GM18511 (cell line): ENCODE measurements around the gene KRT12.

Experiments
- ATAC-seq: cut with Tn5 transposase; IDR thresholded peaks from one replicate; pipeline ENCODE4 v1.9.1; 2021; ENCODE audit warnings: mild to moderate bottlenecking, moderate library complexity; ENCODE audit not compliant: unreplicated experiment

The KRT12 gene

DNA sequence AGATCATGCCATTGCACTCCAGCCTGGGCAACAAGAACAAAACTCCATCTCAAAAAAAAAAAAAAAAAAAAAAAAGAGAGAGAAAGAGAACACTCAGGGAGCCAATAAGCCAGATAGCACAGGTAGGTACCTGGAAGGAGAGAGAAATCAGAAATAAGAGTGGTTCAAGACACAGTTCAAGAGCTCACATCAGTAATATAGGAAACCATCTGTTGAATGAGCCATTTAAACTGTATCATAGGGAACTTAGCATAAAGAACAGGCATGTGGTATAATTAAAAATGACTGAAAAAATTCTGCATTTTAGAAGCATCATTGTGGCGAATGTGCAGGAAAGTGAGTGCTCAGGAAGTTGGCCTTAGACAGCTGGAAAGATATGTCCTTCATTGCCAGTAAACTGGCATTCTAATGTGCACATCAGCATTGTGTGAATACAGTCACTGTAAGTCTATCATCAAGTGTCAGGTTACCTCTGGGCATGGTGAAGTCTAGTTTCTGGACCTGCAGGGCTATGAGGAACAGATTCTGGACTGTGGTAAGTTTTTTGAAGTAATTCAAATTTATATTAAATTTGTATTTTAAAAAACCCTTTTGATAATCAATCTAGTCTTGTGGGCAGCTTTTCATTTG lies 20.4 kb downstream of the KRT12 start:
- no peak for ATAC-seq

- no peak for ATAC-seq
Measured at GRCh38 chr17:40844671-40845107, 22.3 kb downstream of the KRT12 start.

GRCh38 chr17:40843242-40843641 lies 23.8 kb downstream of the KRT12 start:
- ATAC-seq, result no peak

DNA sequence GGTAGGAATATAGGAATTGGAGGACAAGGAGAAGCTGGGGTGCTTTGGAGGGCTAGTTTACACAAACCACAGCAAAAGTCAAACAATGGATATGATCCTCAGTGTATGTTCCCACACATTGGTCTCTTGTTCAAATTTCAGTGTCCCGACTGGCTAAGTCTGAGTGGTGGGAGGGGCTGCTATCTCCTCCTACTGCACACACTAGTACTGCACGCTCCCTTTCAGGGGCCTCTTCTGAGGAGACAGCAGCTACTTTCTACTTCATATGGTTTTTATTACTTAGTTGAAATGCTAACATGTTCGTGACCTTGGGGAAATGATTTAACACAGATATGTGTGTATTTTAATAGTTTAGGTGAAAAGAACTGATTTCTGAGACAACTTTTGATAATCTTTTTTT lies 25.8 kb downstream of the KRT12 start:
- no peak for ATAC-seq

GRCh38 chr17:40839194-40839593 lies 27.8 kb downstream of the KRT12 start:
- ATAC-seq, result no peak

- no peak for ATAC-seq
Measured at GRCh38 chr17:40836020-40836419, 31.0 kb downstream of the KRT12 start.

DNA sequence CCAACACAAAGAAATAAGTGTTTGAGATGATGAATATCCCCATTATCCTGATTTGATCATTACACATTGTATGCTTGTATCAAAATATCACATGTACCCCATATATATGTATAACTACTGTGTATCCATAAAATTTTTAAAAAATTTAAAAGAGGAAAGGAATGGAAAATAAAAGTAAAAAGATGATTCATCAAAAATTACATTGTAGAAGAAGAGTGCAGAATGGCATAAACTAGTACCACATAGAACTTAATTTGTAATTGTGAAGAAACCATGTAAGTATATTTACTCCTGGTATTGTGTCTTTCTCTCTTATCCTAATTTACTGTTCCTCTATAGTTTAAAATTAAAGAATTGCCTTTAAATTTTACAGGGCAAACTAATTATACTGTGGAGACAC lies 33.1 kb downstream of the KRT12 start:
- ATAC-seq, result no peak

- ATAC-seq, result no peak
Measured at GRCh38 chr17:40832840-40833239, 34.2 kb downstream of the KRT12 start.

- no peak for ATAC-seq
Measured at GRCh38 chr17:40830085-40830776, 36.8 kb downstream of the KRT12 start.

DNA sequence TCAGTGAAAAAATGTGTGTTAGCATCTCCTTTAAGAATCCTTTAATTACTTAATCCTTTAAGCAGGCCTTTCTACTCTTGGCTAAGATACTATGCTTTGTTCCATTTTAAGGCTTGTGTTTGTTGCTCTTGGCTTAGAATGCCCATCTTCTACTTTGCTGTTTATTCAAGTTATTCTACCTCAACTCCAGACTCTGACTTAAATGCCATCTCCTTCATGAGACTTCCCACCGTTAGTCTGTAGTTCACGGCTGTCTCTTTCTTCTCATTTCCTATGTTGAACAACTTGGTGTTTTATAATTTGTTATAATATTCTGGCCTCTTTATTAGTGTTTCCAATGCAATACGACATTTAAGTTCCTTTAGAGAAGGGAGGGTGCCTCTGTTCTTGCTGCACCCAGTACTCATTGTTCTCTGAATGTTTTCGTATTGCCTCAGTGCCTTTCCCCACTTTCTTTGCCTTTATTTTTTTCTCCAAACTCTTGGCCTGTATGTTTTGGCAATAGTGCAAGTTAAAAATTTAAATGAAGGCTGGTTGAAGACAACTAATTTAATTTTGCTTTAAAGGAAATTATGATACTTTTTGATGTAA lies 38.5 kb downstream of the KRT12 start:
- ATAC-seq, result no peak

DNA sequence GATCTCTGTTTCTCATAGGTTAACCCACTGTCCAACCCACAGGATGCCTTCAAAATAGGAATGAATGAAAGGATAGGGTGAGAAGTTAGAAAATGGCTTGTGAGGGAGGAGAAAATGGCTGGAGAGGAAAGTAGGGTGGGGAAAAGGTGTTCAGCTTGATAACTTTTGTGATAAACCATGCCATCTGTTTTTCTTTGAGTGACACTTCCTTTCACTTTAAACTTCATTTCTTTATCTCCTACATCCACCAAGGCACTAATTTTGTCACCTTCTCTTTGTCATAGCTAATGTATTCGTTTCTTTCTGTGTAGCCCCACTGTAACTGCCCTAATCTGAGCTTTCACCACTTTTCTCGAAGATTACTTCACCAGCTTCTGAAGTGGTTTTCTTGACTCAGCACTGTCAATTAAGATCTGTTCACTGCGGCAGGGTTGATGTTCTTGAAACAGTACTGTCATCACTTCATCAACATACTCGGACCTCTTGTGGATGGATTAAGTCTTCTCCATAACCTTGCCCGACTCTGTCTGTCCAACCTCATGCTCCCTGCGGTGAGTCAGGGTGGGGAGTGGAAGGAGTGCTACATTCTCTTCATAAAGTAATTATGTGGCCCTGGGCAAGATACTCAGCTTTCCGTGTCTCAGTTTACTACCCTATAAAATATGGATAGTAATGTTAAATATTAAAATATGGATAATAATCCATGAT lies 39.1 kb downstream of the KRT12 start:
- no peak for ATAC-seq

DNA sequence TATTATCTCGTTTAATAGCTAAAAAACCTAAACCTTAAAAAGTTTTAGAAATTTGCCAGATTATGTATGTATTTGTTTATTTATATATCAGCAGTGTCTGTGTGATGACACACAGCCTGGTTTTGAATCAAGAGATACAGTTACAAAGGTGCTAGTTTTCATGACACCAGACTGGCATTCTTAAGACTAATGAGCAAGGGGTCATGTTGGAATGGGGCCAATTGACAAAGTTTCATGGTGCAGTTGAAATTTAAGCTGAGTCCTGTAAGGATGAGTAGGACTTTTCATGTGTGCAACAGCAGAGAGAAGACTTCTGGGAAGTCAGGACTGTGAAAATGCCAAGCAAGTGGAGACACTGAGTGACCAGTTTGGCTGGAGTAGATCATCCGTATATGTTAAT lies 41.4 kb downstream of the KRT12 start:
- no peak for ATAC-seq

DNA sequence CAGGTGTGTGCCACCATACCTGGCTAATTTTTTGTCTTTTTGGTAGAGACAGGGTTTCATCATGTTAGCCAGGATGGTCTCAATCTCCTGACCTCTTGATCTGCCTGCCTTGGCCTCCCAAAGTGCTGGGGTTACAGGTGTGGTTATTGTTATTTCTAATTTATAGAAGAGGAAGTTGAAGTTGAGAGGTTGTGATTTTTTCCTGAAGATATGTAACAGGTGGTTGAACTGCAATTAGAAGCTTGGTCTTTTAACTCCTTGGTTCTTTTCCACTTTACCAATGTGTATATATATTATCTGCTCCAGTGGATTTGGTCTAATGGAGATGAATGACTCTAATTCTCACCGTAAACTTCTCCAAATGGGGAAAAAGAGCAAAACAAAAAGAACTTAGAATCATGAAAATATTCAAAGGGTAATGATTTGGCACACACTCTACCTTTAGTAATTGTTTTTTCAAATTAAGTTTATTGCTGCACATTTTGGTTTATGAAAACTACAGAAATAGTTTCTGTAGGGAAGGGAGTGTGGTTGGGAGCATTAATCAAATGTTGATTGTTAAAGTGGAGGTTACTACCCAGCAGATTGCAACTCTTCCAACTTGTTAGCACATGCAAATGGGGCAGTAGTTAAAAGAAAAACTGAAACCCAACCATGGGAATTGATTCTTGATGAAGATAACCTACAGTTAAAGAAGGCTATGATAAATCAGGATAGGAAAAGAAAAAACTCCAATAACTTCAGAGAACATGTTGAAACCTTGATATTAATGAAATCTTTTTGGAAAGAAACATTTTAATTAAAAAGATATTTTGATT lies 42.8 kb downstream of the KRT12 start:
- ATAC-seq, result no peak

DNA sequence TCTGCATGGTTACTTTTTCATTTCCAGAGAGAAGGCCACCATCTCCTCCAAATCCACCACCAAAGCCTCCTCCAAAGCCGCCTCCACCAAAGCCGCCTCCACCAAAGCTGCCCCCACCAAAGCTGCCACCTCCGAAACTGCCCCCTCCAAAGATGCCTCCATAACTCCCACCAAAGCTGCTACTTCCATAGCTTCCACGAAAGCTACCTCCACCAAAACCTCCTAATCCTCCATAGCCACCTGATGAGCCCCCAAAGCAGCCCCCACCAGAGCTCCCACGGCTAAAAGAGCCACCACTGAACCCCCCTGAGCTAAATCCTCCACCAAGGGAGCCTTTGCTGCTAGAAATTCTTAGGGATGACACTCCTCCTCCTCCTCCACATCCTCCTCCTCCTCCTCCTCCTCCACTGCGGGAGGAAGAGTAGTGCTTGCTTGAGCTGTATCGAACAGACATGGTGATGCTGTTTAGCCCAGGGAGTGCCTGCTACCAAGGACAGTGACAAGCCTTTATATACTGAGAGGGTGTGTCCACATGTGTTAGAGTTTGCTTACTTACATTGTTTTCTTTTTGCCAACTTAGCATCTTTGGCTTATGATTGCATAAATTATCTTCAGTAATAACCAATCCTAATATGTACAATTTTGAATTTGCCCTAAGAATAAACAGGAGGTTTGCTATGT lies 44.8 kb downstream of the KRT12 start, which contains the start of gene KRT10:
Gene KRT10 (minus strand): TSS at position 483 of the 681 bp plus-strand sequence. CDS start 29 bp downstream, at position 454.
- ATAC-seq, result no peak

- ATAC-seq, result no peak
Measured at GRCh38 chr17:40821536-40821935, 45.5 kb downstream of the KRT12 start.

GRCh38 chr17:40820228-40820838 lies 46.7 kb downstream of the KRT12 start:
- ATAC-seq, result no peak

DNA sequence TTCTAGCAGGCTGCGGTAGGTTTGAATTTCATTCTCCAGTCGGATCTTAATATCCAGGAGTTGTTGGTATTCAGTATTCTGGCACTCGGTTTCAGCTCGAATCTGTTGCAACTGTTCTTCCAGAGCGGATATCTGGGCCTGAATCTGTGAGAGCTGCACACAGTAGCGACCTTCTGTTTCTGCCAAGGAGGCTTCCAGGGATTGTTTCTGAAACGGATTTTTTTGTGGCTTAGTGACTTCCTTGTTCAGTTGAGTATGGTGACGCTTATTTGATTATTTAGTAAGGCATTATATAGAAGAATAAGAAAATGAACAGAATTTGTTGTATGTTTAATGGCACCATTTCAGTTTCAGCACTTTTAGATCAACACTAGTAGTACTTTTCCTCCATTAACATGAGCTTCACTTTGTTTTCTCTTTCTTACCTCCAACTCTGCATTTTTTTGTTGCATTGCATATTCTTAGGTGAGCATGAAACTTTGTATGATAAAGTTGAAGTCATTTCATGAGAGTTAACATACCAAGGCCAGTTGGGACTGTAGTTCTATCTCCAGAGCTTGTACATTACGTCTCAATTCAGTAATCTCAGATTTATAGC lies 47.4 kb downstream of the KRT12 start:
- ATAC-seq, result no peak

GRCh38 chr17:40818733-40819527 lies 48.1 kb downstream of the KRT12 start:
- ATAC-seq, result peak; percentile 90

GRCh38 chr17:40818343-40818732 lies 48.7 kb downstream of the KRT12 start:
- no peak for ATAC-seq
